Mammary epithelial cell (primary cell): ENCODE data around the gene ETV1.

Source experiments
- EZH2 ChIP-seq: IDR thresholded peaks from 2 replicates; pipeline ENCODE4 v1.6.1; 2012; ENCODE audit warnings: low read length, inconsistent platforms, borderline replicate concordance
- TF ChIP-seq, protein P1 (sequence below), 2 donors: IDR thresholded peaks in 1 of 2; conservative IDR thresholded peaks in 1 of 2; 2 replicates each; pipeline ENCODE4 v1.5.1; 2011 to 2012; ENCODE audit warnings: inconsistent platforms in 2 of 2, low read length in 2 of 2, mild to moderate bottlenecking in 2 of 2, control low read depth in 1 of 2, low read depth in 1 of 2; ENCODE audit not compliant: insufficient read depth in 1 of 2; ENCODE audit errors: extremely low read depth in 1 of 2

- TF ChIP-seq, protein P1, sequence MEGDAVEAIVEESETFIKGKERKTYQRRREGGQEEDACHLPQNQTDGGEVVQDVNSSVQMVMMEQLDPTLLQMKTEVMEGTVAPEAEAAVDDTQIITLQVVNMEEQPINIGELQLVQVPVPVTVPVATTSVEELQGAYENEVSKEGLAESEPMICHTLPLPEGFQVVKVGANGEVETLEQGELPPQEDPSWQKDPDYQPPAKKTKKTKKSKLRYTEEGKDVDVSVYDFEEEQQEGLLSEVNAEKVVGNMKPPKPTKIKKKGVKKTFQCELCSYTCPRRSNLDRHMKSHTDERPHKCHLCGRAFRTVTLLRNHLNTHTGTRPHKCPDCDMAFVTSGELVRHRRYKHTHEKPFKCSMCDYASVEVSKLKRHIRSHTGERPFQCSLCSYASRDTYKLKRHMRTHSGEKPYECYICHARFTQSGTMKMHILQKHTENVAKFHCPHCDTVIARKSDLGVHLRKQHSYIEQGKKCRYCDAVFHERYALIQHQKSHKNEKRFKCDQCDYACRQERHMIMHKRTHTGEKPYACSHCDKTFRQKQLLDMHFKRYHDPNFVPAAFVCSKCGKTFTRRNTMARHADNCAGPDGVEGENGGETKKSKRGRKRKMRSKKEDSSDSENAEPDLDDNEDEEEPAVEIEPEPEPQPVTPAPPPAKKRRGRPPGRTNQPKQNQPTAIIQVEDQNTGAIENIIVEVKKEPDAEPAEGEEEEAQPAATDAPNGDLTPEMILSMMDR (conservative IDR thresholded peaks at IDR 0.05 in 1 of 2, IDR thresholded peaks at IDR 0.05 in 1 of 2; ENCODE audit: extremely low read depth in 1 of 2, insufficient read depth in 1 of 2, low read depth in 1 of 2, low read length in 2 of 2) = no peak
- no peak for TF ChIP-seq EZH2
Measured at GRCh38 chr7:13878154-13878553, 111.3 kb downstream of the ETV1 start.
